ENCODE measurements around the gene SLC1A5. TPM values are rescaled to one million over a fixed set of nuclear protein-coding genes. Genes with fewer than 3 reads are reported as not detected.

The SLC1A5 gene
- total RNA-seq, 1 donor from 2014 or later = 5.9 TPM

DNA sequence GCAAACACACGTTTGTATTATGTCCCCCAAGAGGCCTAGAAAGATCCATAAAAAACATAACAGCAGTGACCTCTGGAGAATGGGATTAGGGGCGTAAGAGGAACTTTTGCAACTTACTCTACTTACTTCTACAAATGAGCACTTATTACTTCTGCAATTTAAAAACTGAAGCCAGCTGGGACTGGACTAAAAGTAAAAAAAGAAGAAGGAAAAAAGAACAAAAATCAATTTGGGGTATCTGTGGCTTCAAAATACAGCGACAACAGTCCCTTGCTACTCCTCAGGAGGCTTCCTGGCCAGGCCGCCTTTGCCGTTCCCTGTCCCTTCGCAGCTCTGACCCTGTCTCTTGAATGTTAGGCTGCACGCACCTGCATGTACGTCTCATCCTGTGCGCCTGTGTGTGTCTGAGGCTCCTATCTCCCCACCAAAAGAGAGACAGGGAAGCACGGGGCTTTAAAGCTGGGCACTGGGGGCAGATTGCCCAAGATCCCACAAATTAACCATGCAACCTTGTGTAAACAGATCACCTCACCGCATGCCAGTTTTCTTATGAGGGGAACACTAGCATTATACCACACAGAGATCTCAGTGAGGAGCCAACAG is 54.6 kb downstream of the SLC1A5 start:
- TF ChIP-seq, protein P1, sequence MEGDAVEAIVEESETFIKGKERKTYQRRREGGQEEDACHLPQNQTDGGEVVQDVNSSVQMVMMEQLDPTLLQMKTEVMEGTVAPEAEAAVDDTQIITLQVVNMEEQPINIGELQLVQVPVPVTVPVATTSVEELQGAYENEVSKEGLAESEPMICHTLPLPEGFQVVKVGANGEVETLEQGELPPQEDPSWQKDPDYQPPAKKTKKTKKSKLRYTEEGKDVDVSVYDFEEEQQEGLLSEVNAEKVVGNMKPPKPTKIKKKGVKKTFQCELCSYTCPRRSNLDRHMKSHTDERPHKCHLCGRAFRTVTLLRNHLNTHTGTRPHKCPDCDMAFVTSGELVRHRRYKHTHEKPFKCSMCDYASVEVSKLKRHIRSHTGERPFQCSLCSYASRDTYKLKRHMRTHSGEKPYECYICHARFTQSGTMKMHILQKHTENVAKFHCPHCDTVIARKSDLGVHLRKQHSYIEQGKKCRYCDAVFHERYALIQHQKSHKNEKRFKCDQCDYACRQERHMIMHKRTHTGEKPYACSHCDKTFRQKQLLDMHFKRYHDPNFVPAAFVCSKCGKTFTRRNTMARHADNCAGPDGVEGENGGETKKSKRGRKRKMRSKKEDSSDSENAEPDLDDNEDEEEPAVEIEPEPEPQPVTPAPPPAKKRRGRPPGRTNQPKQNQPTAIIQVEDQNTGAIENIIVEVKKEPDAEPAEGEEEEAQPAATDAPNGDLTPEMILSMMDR (IDR thresholded peaks at IDR 0.05; ENCODE audit: borderline replicate concordance) = no peak
- DNase-seq = no peak
- Histone ChIP-seq H3K27ac (replicated peaks) (peak overlapping the region; percentile 45), H3K4me1 (peaks cover 53% of the 10 kb centered on the region), H3K27me3 (ENCODE audit: low read depth) (no peaks in the 10 kb centered on the region), H3K36me3 (peaks cover 83% of the 10 kb centered on the region), H3K9me3 (replicated peaks) (no peaks in the 10 kb centered on the region), H3K4me3 (no peak overlapping the region)
- intact Hi-C loops (cut with micrococcal nuclease) = no loop called here

DNA sequence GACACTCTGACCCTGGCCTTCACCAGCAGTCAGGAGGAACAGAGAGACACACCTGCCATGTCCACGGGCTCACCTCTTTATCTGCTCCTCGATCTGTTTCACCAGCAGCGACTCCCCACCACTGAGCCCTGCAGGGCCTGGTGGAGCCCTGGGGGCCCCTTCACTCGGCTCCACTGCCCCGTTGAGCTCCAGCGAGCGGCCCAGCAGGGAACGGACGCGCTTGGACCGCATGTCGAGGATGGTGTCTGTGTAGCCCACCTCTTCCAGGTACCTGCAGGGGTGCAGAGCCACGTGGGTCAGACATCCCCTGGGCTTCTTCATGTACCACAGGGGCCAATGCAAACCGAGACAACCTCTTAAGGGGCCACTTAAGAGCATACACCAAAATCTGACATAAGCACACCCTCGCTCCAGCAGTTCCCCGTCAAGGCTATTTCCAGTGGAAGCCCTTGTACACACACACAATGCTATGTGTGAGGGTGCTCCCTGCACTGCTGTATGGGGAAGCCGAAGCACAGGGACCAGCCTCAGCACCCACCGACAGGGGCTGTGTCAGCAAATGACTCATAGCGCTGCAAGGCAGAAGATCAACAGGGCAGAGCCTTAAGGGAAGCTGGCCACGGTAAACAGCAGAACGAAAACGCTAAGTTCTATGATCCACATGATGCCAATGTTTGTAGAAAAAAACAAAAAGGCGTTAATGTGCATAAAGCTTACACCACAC is 55.3 kb downstream of the SLC1A5 start:
- Histone ChIP-seq H3K36me3 (peaks cover 81% of the 10 kb centered on the region), H3K27me3 (ENCODE audit: low read depth) (no peaks in the 10 kb centered on the region), H3K27ac (replicated peaks) (peak overlapping the region; percentile 36), H3K9me3 (replicated peaks) (no peaks in the 10 kb centered on the region), H3K4me3 (no peak overlapping the region), H3K4me1 (peaks cover 52% of the 10 kb centered on the region)
- TF ChIP-seq, protein P1 (IDR thresholded peaks at IDR 0.05; ENCODE audit: borderline replicate concordance) = no peak
- intact Hi-C loops (cut with micrococcal nuclease) = no loop called here
- DNase-seq = no peak

DNA sequence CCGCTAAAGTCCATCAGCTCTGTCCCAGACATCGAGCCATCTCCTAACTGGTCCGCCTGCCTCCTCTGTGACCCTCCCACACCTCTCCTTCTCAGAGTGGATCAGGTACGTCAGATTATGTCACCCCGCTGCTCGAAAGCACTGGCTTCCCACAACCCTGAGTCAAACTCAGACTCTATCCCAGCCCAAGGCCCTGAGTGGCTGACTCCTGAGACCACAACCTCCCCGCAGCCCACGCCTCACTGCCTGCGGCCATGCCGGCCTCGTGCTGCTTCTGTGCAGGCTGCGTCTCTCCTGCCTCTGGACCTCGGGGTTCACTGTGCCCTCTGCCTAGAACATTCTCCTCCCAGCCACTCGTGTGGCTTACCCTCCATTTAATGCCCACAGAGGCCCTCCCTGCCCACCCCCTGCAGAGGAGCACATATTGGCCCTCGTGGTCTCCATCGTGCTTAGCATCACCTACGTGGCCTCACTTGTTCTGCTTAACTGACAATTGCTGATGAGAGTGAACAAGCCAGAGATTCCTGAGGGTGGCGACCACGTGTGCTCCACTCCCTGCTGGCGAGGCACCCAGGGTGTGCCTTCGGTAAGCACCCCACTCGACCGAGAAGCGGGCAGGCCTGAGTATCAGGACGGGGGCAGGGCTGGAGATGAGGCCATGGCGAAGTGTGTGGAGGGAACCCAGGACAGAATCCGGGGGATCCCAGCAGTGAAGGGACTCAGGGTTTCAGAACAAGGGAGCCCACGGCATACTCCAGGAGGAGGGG is 56.0 kb downstream of the SLC1A5 start:
- DNase-seq = no peak
- Histone ChIP-seq H3K4me3 (no peak overlapping the region), H3K27ac (replicated peaks) (peak overlapping the region; percentile 36), H3K9me3 (replicated peaks) (no peaks in the 10 kb centered on the region), H3K36me3 (peaks cover 84% of the 10 kb centered on the region), H3K4me1 (peaks cover 51% of the 10 kb centered on the region), H3K27me3 (ENCODE audit: low read depth) (no peaks in the 10 kb centered on the region)
- intact Hi-C loops (cut with micrococcal nuclease) = no loop called here
- TF ChIP-seq, protein P1 (IDR thresholded peaks at IDR 0.05; ENCODE audit: borderline replicate concordance) = no peak

DNA sequence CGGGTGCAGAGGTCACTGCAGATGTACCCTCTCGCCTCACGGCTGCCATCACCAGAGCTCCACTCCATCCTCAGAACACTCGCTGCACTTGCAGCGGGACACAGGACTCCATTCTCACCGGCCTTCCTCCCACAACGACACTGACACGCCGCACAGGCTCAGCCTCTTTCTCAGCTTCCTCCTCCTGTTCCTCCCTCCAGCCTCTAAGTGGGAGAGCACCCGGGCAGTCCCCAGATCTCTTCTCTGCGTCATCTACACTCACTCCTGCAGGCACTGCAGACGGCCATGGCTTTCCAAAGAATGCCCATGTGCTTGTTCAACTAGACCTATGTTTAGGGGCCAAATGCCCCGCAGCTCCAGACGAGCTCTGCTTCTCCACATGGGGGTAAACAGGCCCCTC is 56.8 kb downstream of the SLC1A5 start:
- TF ChIP-seq, protein P1 (IDR thresholded peaks at IDR 0.05; ENCODE audit: borderline replicate concordance) = no peak
- H3K27me3 ChIP-seq (ENCODE audit: low read depth) = no peaks in the 10 kb centered on the region
- peaks cover 92% of the 10 kb centered on the region for H3K36me3 ChIP-seq
- intact Hi-C loops (cut with micrococcal nuclease) = no loop called here
- H3K9me3 ChIP-seq (replicated peaks) = no peaks in the 10 kb centered on the region
- H3K4me1 ChIP-seq = peaks cover 51% of the 10 kb centered on the region
- no peak overlapping the region for H3K4me3 ChIP-seq
- no peak overlapping the region for H3K27ac ChIP-seq (replicated peaks)
- no peak for DNase-seq

DNA sequence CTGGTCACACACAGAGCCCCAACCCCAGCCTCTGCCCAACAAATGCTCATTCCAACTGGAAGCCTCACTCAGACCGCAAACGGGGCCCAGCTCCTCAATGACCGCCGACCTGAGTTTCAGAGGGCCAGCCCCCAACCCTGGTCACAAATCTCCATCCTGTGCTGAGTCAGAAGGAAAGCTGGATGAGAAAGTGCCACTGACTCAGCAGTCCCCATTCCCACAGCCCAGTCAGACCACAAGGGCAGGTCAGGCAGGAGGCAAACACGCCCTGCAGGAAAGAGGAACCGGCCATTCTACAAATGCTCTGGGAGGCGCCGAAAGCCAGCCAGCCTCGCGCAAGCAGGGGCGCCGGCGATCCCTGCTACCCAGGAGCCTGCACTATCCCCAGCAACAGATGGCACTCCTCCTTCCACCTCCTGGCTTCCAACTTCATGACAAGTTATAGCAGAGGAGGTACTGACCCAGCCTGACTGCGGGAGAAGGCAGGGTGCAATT is 57.3 kb downstream of the SLC1A5 start:
- Histone ChIP-seq H3K36me3 (peaks cover 96% of the 10 kb centered on the region), H3K4me1 (peaks cover 51% of the 10 kb centered on the region), H3K27ac (replicated peaks) (no peak overlapping the region), H3K4me3 (no peak overlapping the region), H3K27me3 (ENCODE audit: low read depth) (no peaks in the 10 kb centered on the region), H3K9me3 (replicated peaks) (no peaks in the 10 kb centered on the region)
- intact Hi-C loops (cut with micrococcal nuclease) = no loop called here
- TF ChIP-seq, protein P1 (IDR thresholded peaks at IDR 0.05; ENCODE audit: borderline replicate concordance) = no peak
- no peak for DNase-seq
